GM12892 (cell line): ENCODE measurements around the gene GATB.

Experiments
- DNase-seq: peaks from one replicate; pipeline ENCODE4 v3.0.0; 2011; ENCODE audit not compliant: insufficient read length
- FAIRE-seq: peaks from 2 replicates; lab custom pipeline; 2011; peaks lifted over from hg19 to GRCh38; lab: Jason Lieb, UNC
- POLR2A ChIP-seq: IDR thresholded peaks from 2 replicates; pipeline ENCODE4 v1.6.1; 2011; ENCODE audit warnings: low read depth, low read length, control low read depth
- POLR2AphosphoS5 ChIP-seq: IDR thresholded peaks from 2 replicates; pipeline ENCODE4 v1.6.1; 2011; ENCODE audit warnings: low read depth, low read length, control low read depth
- TAF1 ChIP-seq: IDR thresholded peaks from 2 replicates; pipeline ENCODE4 v1.6.1; 2011; ENCODE audit warnings: low read depth, mild to moderate bottlenecking, control low read depth, low read length, borderline replicate concordance

The GATB gene

GRCh38 chr4:151675411-151675971, 85.3 kb downstream of the GATB start:
- DNase-seq (no peak), FAIRE-seq (no peak)
- no peak for TF ChIP-seq POLR2AphosphoS5
- TF ChIP-seq TAF1: no peak
- no peak for TF ChIP-seq POLR2A

DNA sequence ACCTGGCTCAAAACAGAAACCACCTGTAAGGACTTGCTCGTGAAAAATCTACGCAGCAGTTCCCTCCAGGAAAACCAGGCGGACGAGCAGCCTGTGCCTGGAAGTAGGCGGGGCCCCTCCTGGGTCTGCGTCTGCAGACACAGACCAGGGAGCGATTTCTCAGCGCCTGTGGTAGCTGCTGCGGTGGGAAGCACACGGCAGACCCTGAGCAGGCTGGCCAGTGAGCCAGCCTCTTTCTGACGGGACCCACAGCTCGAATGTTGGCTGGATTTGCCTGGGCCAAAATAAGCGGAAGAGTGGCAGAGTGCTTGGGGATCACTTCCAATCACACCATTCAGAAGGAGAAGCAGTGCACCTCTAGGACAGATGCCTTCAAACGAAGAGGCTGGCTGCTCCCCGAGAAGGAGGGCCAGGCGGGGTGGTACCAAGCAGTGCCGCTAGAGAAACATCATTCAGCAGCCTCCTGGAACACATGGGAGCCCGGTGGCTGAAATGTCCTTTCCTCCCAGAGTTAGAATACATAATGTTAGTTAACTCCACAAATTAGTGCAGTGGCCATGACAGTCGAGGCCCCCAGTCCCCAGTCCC, 85.9 kb downstream of the GATB start:
- FAIRE-seq (no peak), DNase-seq (no peak)
- no peak for TF ChIP-seq TAF1
- no peak for TF ChIP-seq POLR2A
- no peak for TF ChIP-seq POLR2AphosphoS5

DNA sequence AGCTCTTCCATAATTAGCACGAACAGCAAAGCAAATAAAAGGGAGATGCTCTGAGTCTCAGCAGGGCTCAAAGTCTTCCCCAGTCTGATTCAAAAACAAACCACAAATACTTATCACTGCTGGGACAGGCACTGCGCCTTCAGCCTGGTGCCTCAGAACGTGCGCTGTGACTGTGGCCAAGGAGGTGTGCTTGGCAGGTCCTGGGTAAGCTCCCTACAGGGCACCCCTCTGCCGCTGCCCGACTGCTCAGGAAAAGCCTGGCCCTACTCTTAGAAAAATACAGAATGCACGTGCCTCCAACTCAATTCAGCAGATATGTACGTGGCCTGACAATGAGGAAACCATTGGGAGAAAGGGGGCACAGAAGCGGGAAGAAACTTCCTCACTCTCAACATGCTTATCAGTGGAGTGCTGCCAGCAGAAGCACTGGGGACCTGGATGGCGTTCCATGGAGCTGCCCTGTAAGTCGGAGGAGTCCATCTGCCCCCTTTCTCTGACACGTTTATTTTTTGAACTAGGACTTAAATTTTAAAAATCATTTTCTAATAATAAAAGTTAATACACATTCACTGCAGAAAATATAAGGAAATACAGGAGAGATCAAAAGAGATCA, 86.8 kb downstream of the GATB start:
- DNase-seq: no peak
- FAIRE-seq: no peak
- TF ChIP-seq POLR2A (no peak), TAF1 (no peak), POLR2AphosphoS5 (no peak)

- DNase-seq: no peak
- FAIRE-seq: no peak
- TF ChIP-seq POLR2AphosphoS5 (no peak), POLR2A (no peak), TAF1 (no peak)
Measured at GRCh38 chr4:151672996-151673395, 87.8 kb downstream of the GATB start.

DNA sequence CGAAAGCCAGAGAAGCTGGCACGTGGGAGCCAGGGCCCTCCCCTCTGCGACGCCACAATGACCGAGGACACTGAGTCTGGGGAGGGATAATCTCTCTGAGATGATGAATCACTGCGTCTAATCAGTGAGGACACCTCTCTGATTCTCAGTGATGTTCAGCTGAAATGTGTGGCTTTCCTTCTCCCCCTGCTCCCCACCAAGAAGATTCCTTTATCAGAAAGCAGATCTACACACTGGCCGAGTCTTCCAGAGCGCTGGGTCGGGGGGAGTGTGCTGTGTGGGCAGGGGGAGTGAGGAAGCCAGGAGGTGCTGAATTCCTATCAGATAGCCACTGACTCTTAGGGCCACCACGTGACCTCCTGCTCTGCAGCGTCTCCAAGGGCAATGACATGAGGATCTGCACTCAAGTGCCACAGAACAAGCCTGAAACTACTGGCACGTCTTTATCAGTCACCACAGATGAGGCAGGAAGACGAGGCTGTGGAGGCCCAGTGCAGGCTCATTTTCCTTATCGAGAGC, 89.2 kb downstream of the GATB start:
- FAIRE-seq: no peak
- TF ChIP-seq POLR2A (no peak), TAF1 (no peak), POLR2AphosphoS5 (no peak)
- no peak for DNase-seq

GRCh38 chr4:151670843-151671242, 90.0 kb downstream of the GATB start:
- FAIRE-seq (no peak), DNase-seq (no peak)
- TF ChIP-seq POLR2A (no peak), POLR2AphosphoS5 (no peak), TAF1 (no peak)

- no peak for DNase-seq
- no peak for TF ChIP-seq POLR2AphosphoS5
- TF ChIP-seq POLR2A: no peak
- FAIRE-seq: no peak
Measured at GRCh38 chr4:151669990-151670389, 90.8 kb downstream of the GATB start.

GRCh38 chr4:151668689-151669402, 92.0 kb downstream of the GATB start:
- DNase-seq (no peak), FAIRE-seq (no peak)
- TF ChIP-seq TAF1 (no peak), POLR2A (no peak), POLR2AphosphoS5 (no peak)

GRCh38 chr4:151667666-151668065, 93.1 kb downstream of the GATB start:
- TF ChIP-seq TAF1 (no peak), POLR2AphosphoS5 (no peak), POLR2A (no peak)
- FAIRE-seq: no peak
- DNase-seq: no peak

DNA sequence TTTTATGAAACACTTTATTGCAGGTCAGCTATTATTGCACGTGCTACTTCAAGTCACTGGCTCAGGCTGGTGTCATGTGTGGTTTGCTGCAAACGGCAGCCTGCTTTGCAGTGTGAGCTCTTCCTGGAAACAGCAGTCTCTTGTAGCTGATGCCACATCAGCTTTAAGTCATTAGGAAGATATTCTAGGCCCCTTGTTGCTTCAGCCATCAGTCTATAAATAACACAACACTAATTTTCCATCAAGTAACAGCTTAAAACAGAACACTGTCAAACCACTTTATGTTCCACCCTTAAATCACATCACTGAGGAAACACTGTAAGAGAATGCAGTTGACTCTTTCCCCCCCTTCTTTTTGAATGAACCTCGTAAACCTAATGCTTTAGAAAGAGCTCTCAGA, 93.8 kb downstream of the GATB start:
- no peak for DNase-seq
- TF ChIP-seq TAF1 (no peak), POLR2A (no peak), POLR2AphosphoS5 (no peak)
- FAIRE-seq: no peak

GRCh38 chr4:151666501-151666900, 94.3 kb downstream of the GATB start:
- FAIRE-seq: no peak
- DNase-seq: no peak
- no peak for TF ChIP-seq POLR2AphosphoS5
- no peak for TF ChIP-seq TAF1
- TF ChIP-seq POLR2A: no peak

- no peak for TF ChIP-seq POLR2A
- no peak for TF ChIP-seq TAF1
- TF ChIP-seq POLR2AphosphoS5: no peak
- DNase-seq (no peak), FAIRE-seq (no peak)
Measured at GRCh38 chr4:151665785-151666127, 95.1 kb downstream of the GATB start.
